H1 (cell line): Measurements from ENCODE around the gene TMEM244.

Source experiments
- CEBPB ChIP-seq: IDR thresholded peaks from 2 replicates; pipeline ENCODE4 v1.6.1; 2012; ENCODE audit warnings: low read depth, low read length
- CTCF ChIP-seq, 3 experiments: IDR thresholded peaks; 1 replicate in 2 of 3; 2 replicates in 1 of 3; pipeline versions ENCODE4 v1.5.1 to v1.6.1; 2011; ENCODE audit warnings: low read length in 3 of 3, mild to moderate bottlenecking in 3 of 3, inconsistent platforms in 2 of 3, low read depth in 1 of 3, moderate library complexity in 1 of 3; ENCODE audit not compliant: insufficient read depth in 1 of 3; ENCODE audit errors: control extremely low read depth in 1 of 3
- JUND ChIP-seq: IDR thresholded peaks from 2 replicates; pipeline ENCODE4 v1.6.1; 2011; ENCODE audit warnings: mild to moderate bottlenecking, improper control_type of control experiment, low read length
- POLR2A ChIP-seq, 2 experiments: IDR thresholded peaks; 1 replicate in 1 of 2; 2 replicates in 1 of 2; pipeline ENCODE4 v1.6.1; 2011; ENCODE audit warnings: low read depth in 2 of 2, low read length in 2 of 2, mild to moderate bottlenecking in 2 of 2; ENCODE audit errors: control extremely low read depth in 1 of 2
- POLR2AphosphoS5 ChIP-seq: IDR thresholded peaks from 2 replicates; pipeline ENCODE4 v1.6.1; 2011; ENCODE audit warnings: low read depth, low read length
- RXRA ChIP-seq: IDR thresholded peaks from 2 replicates; pipeline ENCODE4 v1.6.1; 2011; ENCODE audit warnings: low read depth, mild to moderate bottlenecking, low read length, moderate library complexity; ENCODE audit not compliant: insufficient read depth
- TBP ChIP-seq: IDR thresholded peaks from 2 replicates; pipeline ENCODE4 v1.6.1; 2011; ENCODE audit warnings: low read depth, low read length, improper control_type of control experiment

DNA sequence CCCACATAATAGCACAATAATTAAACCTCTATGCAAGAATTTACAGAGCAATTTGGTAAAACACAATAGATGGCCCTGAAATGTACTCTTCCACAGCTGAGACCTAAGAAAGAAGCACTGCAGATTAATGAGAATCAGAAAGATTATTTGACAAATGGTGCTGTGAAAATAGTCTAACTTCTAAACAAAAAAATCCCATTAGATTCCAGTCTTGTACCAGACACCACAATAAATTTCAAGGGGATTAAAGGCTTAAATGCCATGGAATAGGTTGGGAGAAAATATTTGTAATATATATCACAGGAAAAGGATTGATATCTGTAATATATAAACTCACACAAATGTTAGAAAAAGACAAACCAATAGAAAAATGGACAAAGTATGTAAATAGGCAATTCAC is 14.4 kb downstream of the TMEM244 start:
- TF ChIP-seq CTCF (IDR thresholded peaks at IDR 0.05; ENCODE audit: control extremely low read depth in 1 of 3, insufficient read depth in 1 of 3, low read depth in 1 of 3, low read length in 3 of 3) (no peak), TBP (no peak), POLR2A (IDR thresholded peaks at IDR 0.05; ENCODE audit: control extremely low read depth in 1 of 2, low read depth in 2 of 2, low read length in 2 of 2) (no peak), JUND (no peak), POLR2AphosphoS5 (no peak), RXRA (no peak), CEBPB (no peak)
